ENCODE measurements around the gene ACTG2. TPM values are rescaled to one million over a fixed set of nuclear protein-coding genes. Genes with fewer than 3 reads are reported as not detected.

ACTG2 gene
- total and polyA plus RNA-seq, 4 donors: 0.46 to 9.0 (median 4.3) TPM

GRCh38 chr2:73917696-73918207 lies 24.9 kb downstream of the ACTG2 start:
- no peak overlapping the region for H3K27ac ChIP-seq (ENCODE audit: low read depth in 1 of 2, low read length in 2 of 2)
- H3K27me3 ChIP-seq (ENCODE audit: control insufficient read depth in 4 of 4, insufficient read depth in 4 of 4, low read length in 3 of 4): peaks cover 0 to 3% (median 1%) of the 10 kb centered on the region in 4 donors
- H3K9ac ChIP-seq (ENCODE audit: low read depth in 1 of 2, low read length in 2 of 2): no peak overlapping the region
- no peaks in the 10 kb centered on the region for H3K36me3 ChIP-seq (ENCODE audit: control insufficient read depth in 4 of 4, insufficient read depth in 3 of 4, low read depth in 1 of 4, low read length in 3 of 4)
- TF ChIP-seq FOXA2 (IDR thresholded peaks at IDR 0.05): no peak
- no peak for TF ChIP-seq FOXA1 (IDR thresholded peaks at IDR 0.05)
- no peak for TF ChIP-seq GABPA (IDR thresholded peaks at IDR 0.05 in 1 of 2, conservative IDR thresholded peaks at IDR 0.05 in 1 of 2)
- no peak for TF ChIP-seq MAX (IDR thresholded peaks at IDR 0.05)
- no peak for TF ChIP-seq HNF4G (IDR thresholded peaks at IDR 0.05)
- TF ChIP-seq YY1 (IDR thresholded peaks at IDR 0.05): no peak
- TF ChIP-seq SP1 (IDR thresholded peaks at IDR 0.05): no peak
- TF ChIP-seq JUND (IDR thresholded peaks at IDR 0.05): no peak
- TF ChIP-seq, protein P1, sequence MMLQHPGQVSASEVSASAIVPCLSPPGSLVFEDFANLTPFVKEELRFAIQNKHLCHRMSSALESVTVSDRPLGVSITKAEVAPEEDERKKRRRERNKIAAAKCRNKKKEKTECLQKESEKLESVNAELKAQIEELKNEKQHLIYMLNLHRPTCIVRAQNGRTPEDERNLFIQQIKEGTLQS (IDR thresholded peaks at IDR 0.05): no peak
- no peak for TF ChIP-seq RXRA (IDR thresholded peaks at IDR 0.05)
- TF ChIP-seq ZBTB33 (IDR thresholded peaks at IDR 0.05): no peak
- TF ChIP-seq RAD21 (IDR thresholded peaks at IDR 0.05): no peak
- no peak for TF ChIP-seq REST (IDR thresholded peaks at IDR 0.05)
- TF ChIP-seq HNF4A (conservative IDR thresholded peaks at IDR 0.05): no peak
- no peak for TF ChIP-seq CTCF (IDR thresholded peaks at IDR 0.05; ENCODE audit: low read depth, low read length, missing input control)
- TF ChIP-seq TAF1 (conservative IDR thresholded peaks at IDR 0.05): no peak
- TF ChIP-seq EGR1 (IDR thresholded peaks at IDR 0.05; ENCODE audit: low read depth in 2 of 2): no peak
- no peak for TF ChIP-seq NR2F2 (IDR thresholded peaks at IDR 0.05)
- H3K9me3 ChIP-seq (ENCODE audit: control insufficient read depth in 4 of 4, low read length in 3 of 4): no peaks in the 10 kb centered on the region
- no peak overlapping the region for H3K4me3 ChIP-seq (ENCODE audit: low read depth in 1 of 3, low read length in 3 of 3)
- WGBS: 87% methylated on average over 4 of the region's 4 CpGs
- DNase-seq (ENCODE audit: low spot score): no peak
- H3K4me1 ChIP-seq (ENCODE audit: control insufficient read depth in 4 of 4, insufficient read depth in 4 of 4, low read length in 3 of 4): no peaks in the 10 kb centered on the region
